Colon (tissue), 2 donors: Measurements from ENCODE around the gene C21orf91.
"Not testable (repeated sequence)": the region's sequence is repeated elsewhere in the genome, so short reads cannot be mapped to it uniquely, and the experiment has no call there.

Experiments used
- FAIRE-seq: peaks from 2 replicates; lab custom pipeline; 2012; peaks lifted over from hg19 to GRCh38; lab: Jason Lieb, UNC
- donor health status: control.
- donor health status: control.

The C21orf91 gene

DNA sequence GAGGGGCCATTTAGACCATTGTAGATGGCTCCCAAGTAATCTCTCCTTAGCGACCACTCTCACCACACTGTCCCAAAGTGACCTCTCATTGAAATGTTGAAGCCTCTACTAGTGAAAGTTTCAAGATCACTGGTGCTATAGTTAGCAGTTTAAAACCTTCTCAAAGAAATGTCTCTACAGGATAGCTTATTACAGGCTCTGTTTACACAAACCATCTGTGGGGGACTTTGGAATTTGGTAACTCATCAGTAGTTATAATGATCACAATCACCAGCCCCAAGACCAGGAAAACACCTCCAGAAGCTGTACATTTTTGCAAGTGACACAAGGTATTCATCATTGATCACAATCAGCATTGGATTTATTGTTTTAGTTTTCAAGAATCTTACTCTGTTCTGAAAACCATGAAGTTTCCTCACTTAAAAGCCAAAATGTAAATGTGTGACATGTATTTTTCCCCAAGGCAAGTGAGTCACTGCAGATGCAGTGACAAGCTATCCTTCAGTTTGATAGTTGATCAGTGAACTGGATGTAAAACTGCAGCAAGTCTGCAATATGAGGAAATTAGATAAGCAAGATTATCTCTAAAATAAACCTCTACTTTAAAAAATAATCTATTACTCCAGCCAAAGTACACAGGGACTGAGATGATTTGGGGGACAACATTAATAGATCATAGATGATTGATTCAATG is 41.9 kb downstream of the C21orf91 start:
- no peak for FAIRE-seq

DNA sequence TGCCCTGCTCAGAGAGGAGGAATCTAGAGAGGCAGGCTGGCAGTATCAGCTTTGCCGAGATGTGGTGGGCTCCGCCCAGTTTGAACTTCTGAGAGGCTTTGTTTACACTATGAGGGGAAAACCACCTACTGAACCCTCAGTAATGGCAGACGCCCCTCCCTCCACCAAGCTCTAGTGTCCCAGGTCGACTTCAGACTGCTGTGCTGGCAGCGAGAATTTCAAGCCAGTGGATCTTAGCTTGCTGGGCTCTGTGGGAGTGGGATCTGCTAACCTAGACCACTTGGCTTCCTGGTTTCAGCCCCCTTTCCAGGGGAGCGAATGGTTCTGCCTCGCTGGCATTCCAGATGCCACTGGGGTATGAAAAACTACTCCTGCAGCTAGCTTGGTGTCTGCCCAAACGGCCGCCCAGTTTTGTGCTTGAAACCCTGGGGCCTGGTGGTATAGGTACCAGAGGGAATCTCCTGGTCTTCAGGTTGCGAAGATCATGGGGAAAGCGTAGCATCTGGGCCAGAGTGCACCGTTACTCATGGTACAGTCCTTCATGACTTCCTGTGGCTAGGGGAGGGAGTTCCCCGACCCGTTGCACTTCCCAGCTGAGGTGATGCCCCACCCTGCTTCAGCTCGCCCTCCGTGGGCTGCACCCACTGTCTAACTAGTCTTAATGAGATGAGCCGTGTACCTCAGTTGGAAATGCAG is 43.6 kb downstream of the C21orf91 start:
- FAIRE-seq, result no peak

DNA sequence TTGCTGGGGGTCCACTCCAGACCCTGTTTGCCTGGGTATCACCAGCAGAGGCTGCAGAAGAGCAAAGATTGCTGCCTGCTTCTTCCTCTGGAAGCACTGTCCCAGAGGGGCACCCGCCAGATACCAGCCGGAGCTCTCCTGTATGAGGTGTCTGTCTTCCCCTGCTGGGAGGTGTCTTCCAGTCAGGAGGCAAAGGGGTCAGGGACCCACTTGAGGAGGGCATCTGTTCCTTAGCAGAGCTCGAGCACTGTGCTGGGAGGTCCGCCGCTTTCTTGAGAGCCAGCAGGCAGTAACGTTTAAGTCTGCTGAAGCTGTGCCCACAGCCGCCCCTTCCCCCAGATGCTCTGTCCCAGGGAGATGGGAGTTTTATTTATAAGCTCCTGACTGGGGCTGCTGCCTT is 44.1 kb downstream of the C21orf91 start:
- not testable (repeated sequence) for FAIRE-seq

DNA sequence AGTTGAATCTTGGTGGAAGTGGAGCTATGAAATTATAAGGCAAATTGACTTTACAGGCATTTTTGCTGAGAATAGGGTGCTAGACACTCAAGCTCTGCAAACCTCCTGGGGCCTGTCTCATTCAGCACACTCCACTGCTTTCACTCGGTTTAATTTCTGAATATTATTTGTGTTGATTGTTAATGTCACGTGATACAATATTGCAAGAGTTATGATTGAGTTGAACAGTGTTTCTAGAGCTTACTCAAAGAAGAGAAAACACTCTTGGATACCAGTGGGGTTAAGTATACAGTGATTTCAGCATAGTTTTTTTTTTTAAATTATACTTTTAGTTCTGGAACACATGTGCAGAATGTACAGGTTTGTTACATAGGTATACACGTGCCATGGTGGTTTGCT is 49.7 kb downstream of the C21orf91 start:
- no peak for FAIRE-seq

DNA sequence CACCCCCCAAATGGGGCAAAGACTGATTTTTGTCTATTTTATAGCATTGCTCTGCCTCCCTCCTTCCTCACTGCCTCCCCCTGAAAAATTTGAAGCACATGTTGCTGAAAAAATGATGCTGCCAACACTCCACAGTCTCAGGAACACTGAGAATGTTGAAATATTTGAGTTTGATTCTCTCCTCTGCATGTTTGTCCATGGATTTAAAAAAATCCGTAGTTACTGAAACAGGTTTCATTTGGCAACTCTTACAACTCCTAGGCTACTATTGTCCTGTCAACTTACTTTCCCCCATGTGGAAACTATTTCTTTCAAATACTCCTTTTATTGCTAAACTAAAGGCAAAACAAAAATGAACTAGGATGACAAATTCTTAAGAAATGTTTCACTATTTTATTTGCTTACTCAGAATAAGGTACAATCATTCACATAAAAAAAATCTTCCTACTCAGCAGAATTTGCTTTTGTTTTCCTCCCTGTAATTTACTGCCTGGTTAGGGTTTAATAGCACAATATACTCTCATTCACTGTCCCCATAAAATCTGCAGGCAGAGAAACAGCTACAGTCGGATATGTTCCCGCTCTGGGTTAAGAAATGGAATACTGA is 50.2 kb downstream of the C21orf91 start:
- FAIRE-seq, result no peak

DNA sequence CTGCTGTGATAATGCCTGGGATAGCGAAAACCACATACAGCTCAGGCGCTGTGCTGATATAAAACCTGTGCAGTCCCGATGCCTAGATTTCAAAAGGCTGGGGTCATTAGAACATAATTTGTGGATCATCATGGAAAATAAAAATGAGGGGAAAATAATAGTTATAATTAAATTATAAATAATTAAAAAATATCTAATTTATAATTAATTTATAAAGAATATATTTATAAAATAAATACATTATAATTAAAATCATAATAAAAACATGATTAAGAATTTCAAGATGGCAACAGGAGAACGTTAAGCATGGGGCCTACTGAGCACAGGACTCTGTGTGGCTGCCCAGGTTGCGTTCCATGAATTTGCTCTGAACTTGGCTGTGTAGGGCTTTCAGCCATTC is 53.9 kb downstream of the C21orf91 start:
- FAIRE-seq, result no peak

DNA sequence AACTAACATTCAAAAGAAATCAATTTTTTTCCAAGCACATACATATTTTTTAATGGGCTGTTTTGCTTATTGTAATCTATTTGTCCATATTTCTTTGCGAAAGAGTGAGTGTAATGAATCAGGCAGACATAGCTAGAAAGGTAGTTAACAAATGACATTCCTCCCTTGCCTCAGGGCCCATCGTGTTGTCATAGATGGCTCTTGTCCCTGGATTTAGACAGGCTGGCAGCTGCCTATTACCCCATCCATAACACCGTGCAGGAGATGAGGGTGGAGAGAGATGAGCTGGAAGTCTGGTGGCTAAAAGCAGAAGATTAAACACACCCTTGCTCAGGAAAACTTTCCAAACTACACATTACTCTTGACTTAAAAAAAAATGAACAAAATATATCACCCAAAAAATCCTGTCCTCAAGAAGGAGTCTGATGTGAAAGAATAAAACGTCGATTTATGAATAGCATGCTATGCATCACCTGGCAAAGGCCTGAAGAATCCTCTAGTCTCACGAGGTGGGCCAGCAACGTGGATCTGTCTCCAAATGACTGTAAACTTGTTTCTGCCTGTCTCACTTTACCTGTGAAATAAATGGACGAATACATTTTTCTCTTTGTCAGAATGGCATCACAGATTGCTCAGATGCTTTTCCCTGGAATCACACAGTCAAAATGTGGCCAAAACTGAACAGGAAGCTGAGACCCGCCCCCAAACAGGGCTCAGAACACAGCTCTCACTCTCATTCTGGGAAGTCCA is 55.7 kb downstream of the C21orf91 start:
- FAIRE-seq, result no peak

DNA sequence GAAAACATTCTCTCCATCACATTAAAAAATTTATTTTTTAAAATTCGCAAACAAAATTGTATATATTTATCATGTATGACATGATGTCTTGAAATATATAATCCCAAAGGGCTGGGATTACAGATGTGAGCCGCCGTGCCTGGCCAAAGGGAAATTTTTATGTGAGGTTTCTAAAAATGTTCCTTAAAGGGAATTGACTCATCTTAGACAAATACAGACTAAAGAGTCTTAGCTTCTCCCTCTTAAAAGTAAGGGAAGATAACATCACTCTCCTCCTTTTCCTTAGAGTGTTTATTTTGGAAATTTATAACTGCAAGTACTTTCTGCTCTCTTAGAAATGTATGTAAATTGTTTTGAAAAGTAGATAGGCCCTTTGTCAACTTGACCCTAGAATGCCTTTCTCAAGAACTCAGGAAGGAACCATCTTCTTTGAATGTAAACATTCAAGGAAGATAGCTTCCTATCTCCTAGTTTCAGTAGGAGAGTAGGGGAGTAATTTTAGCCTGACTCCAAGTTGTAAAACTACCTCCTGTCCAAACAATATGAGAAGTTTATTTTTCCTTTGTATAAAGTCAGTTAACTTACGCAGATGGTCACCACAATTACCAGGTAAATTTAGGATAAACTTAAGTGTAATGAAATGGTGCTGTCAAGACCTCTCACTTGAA is 59.5 kb downstream of the C21orf91 start:
- FAIRE-seq, result no peak

DNA sequence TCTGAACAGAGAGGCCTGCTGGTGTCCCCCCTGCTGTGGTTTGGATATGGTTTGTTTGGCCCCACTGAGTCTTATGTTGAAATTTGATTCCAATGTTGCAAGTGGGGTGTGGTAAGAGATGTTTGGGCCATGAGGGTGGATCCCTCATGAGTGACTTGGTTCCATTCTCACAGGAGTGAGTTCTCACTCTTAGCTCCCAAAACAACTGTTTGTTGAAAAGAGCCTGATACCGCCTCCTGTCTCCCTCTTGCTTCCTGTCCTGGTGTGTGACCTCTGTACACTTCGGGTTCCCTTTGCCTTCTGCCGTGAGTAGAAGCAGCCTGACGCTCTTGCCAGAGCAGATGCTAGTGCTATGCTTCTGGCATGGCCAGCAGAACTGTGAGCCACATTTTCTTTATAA is 60.5 kb downstream of the C21orf91 start:
- FAIRE-seq, result no peak

DNA sequence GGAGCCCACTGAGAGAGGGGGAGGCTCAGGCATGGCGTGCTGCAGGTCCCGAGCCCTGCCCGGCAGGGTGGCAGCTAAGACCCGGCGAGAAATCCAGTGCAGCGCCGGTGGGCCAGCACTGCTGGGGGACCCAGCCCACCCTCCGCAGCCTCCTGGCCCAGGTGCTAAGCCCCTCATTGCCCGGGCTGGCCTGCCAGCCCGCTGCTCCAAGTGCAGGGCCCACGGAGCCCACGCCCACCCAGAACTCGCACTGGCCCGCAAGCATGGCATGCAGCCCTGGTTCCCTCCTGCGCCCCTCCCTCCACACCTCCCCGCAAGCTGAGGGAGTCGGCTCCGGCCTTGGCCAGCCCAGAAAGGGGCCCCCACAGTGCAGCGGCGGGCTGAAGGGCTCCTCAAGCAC is 61.5 kb downstream of the C21orf91 start:
- no peak for FAIRE-seq

DNA sequence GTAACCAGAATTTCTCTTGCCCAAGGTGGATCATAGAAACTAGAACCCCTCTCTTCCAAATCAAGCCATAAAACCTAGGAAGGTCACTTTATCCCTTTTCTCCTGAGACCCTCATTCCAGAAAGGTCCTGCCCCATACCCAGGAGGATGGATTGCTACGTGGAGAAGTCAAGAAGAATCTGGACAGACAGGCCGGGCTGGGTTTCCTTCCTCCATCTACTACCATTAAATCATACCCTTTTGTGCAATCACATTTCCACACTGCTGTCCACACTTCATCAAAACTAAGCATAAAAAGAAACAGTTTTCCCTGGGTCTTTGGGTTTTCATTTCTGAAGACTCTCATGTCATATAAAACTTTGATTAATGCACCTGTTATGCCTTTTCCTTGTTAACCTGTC is 65.4 kb downstream of the C21orf91 start:
- FAIRE-seq, result no peak

DNA sequence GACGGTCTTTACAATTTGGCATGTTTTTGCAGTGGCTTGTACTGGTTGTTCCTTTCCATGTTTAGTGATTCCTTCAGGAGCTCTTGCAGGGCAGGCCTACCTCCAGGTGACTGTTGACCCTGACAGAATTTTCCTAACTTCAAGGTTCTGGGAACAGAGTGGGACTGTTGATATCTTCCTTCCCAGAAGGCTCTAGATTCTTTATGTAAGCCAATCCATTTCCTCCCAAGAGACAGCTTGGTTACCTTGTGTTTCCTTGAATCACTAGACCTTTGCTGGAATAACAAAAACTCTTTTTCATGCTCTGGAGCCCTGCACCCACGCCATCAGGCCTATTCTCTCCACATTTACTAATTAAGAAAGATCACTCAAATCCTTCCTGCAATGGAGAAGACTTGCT is 67.0 kb downstream of the C21orf91 start:
- FAIRE-seq, result no peak

DNA sequence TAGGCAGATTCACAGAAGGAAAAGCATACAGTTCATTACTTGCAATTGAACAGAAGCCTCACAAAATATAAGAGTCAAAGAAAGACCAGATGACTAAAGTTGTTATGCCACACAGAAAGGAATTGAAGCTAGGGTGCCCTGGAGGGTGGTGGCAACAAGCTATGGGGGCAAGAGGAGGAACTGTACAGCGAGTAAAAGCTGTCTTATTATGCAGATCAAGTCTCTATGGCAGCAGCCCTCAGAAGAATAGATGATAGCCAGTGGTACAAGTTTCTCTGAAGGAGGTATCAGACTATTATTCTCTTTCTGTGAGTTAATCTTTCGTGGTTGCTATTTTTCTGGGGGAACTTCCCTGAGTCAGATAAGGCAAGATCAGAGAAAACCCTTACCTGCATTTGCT is 72.2 kb downstream of the C21orf91 start:
- no peak for FAIRE-seq

DNA sequence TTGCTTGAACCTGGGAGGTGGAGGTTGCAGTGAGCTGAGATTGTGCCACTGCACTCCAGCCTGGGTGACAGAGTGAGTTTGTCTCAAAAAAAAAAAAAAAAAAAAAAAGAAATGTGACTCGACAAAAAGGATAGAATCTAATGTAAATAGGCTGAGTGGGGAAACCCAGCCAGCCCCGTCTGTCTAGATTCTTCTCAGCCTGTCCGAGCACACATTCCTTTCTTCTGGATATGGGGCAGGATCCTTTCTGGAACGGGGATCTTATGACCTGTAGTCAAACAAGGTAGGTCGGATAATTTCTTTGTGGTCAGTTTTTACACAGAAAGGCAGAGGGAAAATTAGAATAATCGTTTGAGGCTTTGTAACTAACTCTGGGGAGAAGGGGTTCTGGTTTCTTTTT is 74.1 kb downstream of the C21orf91 start:
- no peak for FAIRE-seq

DNA sequence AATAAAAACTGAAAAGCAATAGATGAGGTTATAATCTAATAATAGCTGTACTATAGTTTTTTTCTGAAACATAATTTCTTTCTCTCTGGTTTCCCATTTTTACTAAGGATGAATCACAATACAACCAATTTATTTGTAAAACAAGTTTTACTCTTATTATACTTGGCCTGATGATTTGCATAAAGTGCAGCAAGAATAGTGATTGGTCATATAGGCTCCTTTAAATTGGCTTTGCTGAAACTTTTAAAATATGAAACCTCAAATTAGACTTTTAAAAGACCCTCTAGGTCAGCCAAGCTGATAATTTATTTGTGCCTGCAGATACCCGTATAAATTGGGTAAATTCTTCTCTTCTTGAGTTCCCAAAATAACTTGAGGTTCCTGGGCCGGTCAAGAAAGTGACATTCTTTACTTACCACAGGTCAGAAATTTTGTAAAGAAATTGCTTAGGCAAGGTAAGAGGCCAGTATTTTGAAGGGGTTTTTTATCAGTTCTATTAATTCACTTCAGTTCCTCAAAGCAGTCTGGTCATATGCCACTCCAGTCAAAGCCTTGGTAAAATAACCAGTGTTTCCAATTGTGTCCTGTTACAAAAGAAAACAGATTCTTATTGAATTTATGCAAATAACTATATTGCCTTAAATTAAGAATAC is 76.1 kb downstream of the C21orf91 start:
- no peak for FAIRE-seq

DNA sequence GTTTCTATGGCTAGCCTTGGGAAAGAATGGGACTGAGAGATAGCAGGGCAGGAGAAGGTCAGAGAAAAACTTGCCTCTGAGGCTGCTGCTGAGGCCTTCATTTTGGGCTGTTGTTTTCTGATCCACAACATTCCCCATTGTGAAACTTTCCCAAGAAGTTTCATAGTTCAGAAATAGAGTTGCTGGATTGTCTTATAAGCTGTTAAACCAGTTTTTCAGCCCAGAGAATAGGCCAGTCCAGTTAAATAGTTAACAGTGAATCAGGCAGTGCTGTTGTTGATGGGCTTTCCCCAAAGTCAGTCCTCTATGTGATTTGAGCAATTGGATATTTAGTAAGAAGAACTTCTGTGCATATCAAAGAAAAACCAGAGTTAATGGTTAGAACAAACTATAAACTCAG is 77.0 kb downstream of the C21orf91 start:
- no peak for FAIRE-seq
